CD4-positive, alpha-beta T cell (primary cell): ENCODE measurements around the gene TULP4. TPM values are rescaled to one million over a fixed set of nuclear protein-coding genes. Genes with fewer than 3 reads are reported as not detected.

Source experiments
- ATAC-seq: fragments of 200-7000 bp; cut with Tn5 transposase; one replicate; pipeline ENCODE4 v1.10.0; 2022; ENCODE audit warnings: mild to moderate bottlenecking; ENCODE audit not compliant: poor library complexity
- CTCF ChIA-PET: fragments of 350-600 bp; sonication (Branson Sonifier 250); formaldehyde crosslinking; loops from one replicate; lab custom pipeline; 2021; ENCODE audit warnings: antibody characterized with exemption, inconsistent platforms; lab: Charles Lee
- POLR2A ChIA-PET: fragments of 350-600 bp; sonication (Branson Sonifier 250); formaldehyde crosslinking; loops from one replicate; lab custom pipeline; 2021; ENCODE audit warnings: antibody characterized with exemption, inconsistent platforms; lab: Charles Lee
- DNase-seq, 14 experiments: peaks; one replicate each; pipeline ENCODE4 v3.0.0-alpha.2; 2013 to 2020; ENCODE audit warnings: mixed read lengths in 2 of 14
- H3K27ac ChIP-seq, 2 donors: one replicate each; pipeline versions ENCODE4 v1.5.1 to v1.7.0; 2013; ENCODE audit warnings: low read length in 2 of 2, low read depth in 1 of 2, mild to moderate bottlenecking in 1 of 2
- H3K27me3 ChIP-seq, 2 experiments: 1 replicate in 1 of 2; 2 replicates in 1 of 2; pipeline versions ENCODE4 v1.6.1 to v1.7.0; 2013; ENCODE audit warnings: low read length in 2 of 2, control low read depth in 1 of 2, mild to moderate bottlenecking in 1 of 2, moderate library complexity in 1 of 2; ENCODE audit not compliant: insufficient read depth in 2 of 2, control insufficient read depth in 1 of 2
- H3K36me3 ChIP-seq: one replicate; pipeline ENCODE4 v1.6.1; 2013; ENCODE audit warnings: low read length, control low read depth; ENCODE audit not compliant: insufficient read depth
- H3K4me1 ChIP-seq: one replicate; pipeline ENCODE4 v1.6.1; 2013; ENCODE audit warnings: low read length, control low read depth; ENCODE audit not compliant: insufficient read depth
- H3K4me3 ChIP-seq: one replicate; pipeline ENCODE4 v1.5.1; 2013; ENCODE audit warnings: mild to moderate bottlenecking, low read length, moderate library complexity
- H3K9me3 ChIP-seq, 2 experiments: 1 replicate in 1 of 2; 2 replicates in 1 of 2; pipeline versions ENCODE4 v1.6.1 to v1.7.0; 2013; ENCODE audit warnings: low read length in 2 of 2, mild to moderate bottlenecking in 2 of 2, control low read depth in 1 of 2, moderate library complexity in 1 of 2; ENCODE audit not compliant: control insufficient read depth in 1 of 2, insufficient read depth in 1 of 2
- H3K27ac Mint-ChIP-seq: one replicate; pipeline ENCODE4 v1.8.0; 2020; ENCODE audit warnings: mixed read lengths
- H3K27me3 Mint-ChIP-seq: one replicate; pipeline ENCODE4 v1.8.0; 2021; ENCODE audit warnings: mixed read lengths
- H3K36me3 Mint-ChIP-seq: one replicate; pipeline ENCODE4 v1.8.0; 2021; ENCODE audit warnings: low read depth, mixed read lengths
- H3K4me1 Mint-ChIP-seq: one replicate; pipeline ENCODE4 v1.8.0; 2021; ENCODE audit warnings: low read depth, mixed read lengths
- H3K4me3 Mint-ChIP-seq: one replicate; pipeline ENCODE4 v1.8.0; 2020; ENCODE audit warnings: mild to moderate bottlenecking, mixed read lengths
- H3K9me3 Mint-ChIP-seq: one replicate; pipeline ENCODE4 v1.8.0; 2020; ENCODE audit warnings: mixed read lengths
- CTCF ChIP-seq: fragments of 200-600 bp; IDR thresholded peaks from one replicate; pipeline ENCODE4 v1.8.0; 2022; ENCODE audit warnings: antibody characterized with exemption, mild to moderate bottlenecking
- intact Hi-C, 2 experiments: fragments of 100-400 bp; cut with DNase I in 1 of 2; cut with micrococcal nuclease in 1 of 2; formaldehyde crosslinking; loops; one replicate each; pipeline versions ENCODE4 v1.15.1 to v1.9.0; 2023 to 2025; cut with DNase I, micrococcal nuclease
- total RNA-seq, 174 experiments: library from RNA in 2 of 174; stranded (reverse) in 2 of 174; gene quantifications; one replicate each; pipeline ENCODE4 v1.2.3 and lab custom pipeline; 2021 to 2026

The TULP4 gene
- total RNA-seq, 2 experiments from 2014 or later = 66.1 to 68.2 TPM

GRCh38 chr6:158528826-158529225 is 216.6 kb downstream of the TULP4 start:
- ATAC-seq (no peak), DNase-seq (no peak)
- peaks cover 13 to 14% of the 10 kb centered on the region in 2 experiments for H3K27me3 ChIP-seq
- H3K9me3 Mint-ChIP-seq = peaks cover 8% of the 10 kb centered on the region
- H3K36me3 Mint-ChIP-seq = peaks cover 4% of the 10 kb centered on the region
- no peaks in the 10 kb centered on the region for H3K36me3 ChIP-seq
- H3K4me3 Mint-ChIP-seq = no peak overlapping the region
- H3K27me3 Mint-ChIP-seq = peaks cover 74% of the 10 kb centered on the region
- intact Hi-C loops = no loop called here
- ChIA-PET POLR2A (no interaction called here), CTCF (no interaction called here)
- no peak overlapping the region for H3K27ac Mint-ChIP-seq
- H3K4me1 ChIP-seq = no peaks in the 10 kb centered on the region
- no peak overlapping the region for H3K4me3 ChIP-seq
- H3K27ac ChIP-seq = no peak overlapping the region
- TF ChIP-seq CTCF = no peak
- H3K9me3 ChIP-seq = peaks cover 0 to 16% of the 10 kb centered on the region in 2 experiments
- H3K4me1 Mint-ChIP-seq = no peaks in the 10 kb centered on the region

GRCh38 chr6:158529629-158530028 is 217.4 kb downstream of the TULP4 start:
- DNase-seq (no peak), ATAC-seq (no peak)
- H3K9me3 ChIP-seq = peaks cover 0 to 20% of the 10 kb centered on the region in 2 experiments
- no peak overlapping the region for H3K4me3 Mint-ChIP-seq
- no peaks in the 10 kb centered on the region for H3K4me1 ChIP-seq
- peaks cover 4% of the 10 kb centered on the region for H3K36me3 Mint-ChIP-seq
- H3K27me3 Mint-ChIP-seq = peaks cover 71% of the 10 kb centered on the region
- H3K4me1 Mint-ChIP-seq = no peaks in the 10 kb centered on the region
- intact Hi-C loops = no loop called here
- H3K9me3 Mint-ChIP-seq = peaks cover 8% of the 10 kb centered on the region
- ChIA-PET POLR2A (no interaction called here), CTCF (no interaction called here)
- no peaks in the 10 kb centered on the region for H3K36me3 ChIP-seq
- no peak overlapping the region for H3K4me3 ChIP-seq
- no peak overlapping the region for H3K27ac Mint-ChIP-seq
- no peak overlapping the region for H3K27ac ChIP-seq
- TF ChIP-seq CTCF = no peak
- H3K27me3 ChIP-seq = peaks cover 13% of the 10 kb centered on the region in 2 experiments

GRCh38 chr6:158531566-158531965 is 219.3 kb downstream of the TULP4 start:
- Mint-ChIP-seq H3K36me3 (peaks cover under 1% of the 10 kb centered on the region), H3K27ac (no peak overlapping the region), H3K4me3 (no peak overlapping the region), H3K4me1 (peaks cover 9% of the 10 kb centered on the region), H3K27me3 (peaks cover 66% of the 10 kb centered on the region), H3K9me3 (peaks cover 8% of the 10 kb centered on the region)
- H3K27me3 ChIP-seq = peaks cover 8 to 18% of the 10 kb centered on the region in 2 experiments
- ChIA-PET CTCF (no interaction called here), POLR2A (no interaction called here)
- H3K27ac ChIP-seq = no peak overlapping the region
- H3K9me3 ChIP-seq = peaks cover 0 to 17% of the 10 kb centered on the region in 2 experiments
- no peak for DNase-seq
- no peak for TF ChIP-seq CTCF
- intact Hi-C loops = no loop called here
- H3K4me3 ChIP-seq = no peak overlapping the region
- peaks cover 12% of the 10 kb centered on the region for H3K4me1 ChIP-seq
- ATAC-seq = no peak
- H3K36me3 ChIP-seq = no peaks in the 10 kb centered on the region
